NCI-H2227 (cell line): Measurements from ENCODE around the gene TP73.

Experiments used
- DNase-seq: peaks from one replicate; lab custom pipeline; 2025; ENCODE audit not compliant: unreplicated experiment; lab: John Stamatoyannopoulos, UW

TP73 gene

DNA sequence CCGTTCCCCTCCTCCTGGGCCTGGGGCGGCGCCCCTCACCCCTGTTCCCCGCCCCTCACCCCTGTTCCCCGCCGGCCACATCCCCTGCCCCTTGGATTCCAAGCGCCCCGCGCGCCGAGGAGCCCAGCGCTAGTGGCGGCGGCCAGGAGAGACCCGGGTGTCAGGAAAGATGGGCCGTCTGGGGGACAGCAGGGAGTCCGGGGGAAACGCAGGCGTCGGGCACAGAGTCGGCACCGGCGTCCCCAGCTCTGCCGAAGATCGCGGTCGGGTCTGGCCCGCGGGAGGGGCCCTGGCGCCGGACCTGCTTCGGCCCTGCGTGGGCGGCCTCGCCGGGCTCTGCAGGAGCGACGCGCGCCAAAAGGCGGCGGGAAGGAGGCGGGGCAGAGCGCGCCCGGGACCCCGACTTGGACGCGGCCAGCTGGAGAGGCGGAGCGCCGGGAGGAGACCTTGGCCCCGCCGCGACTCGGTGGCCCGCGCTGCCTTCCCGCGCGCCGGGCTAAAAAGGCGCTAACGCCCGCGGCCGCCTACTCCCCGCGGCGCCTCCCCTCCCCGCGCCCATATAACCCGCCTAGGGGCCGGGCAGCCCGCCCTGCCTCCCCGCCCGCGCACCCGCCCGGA is at the start of gene TP73:
TSS of gene TP73 (plus strand) at position 587 of the 618 bp plus-strand sequence. CDS start 29,850 bp downstream, outside the sequence.
- peak; percentile 50 for DNase-seq

DNA sequence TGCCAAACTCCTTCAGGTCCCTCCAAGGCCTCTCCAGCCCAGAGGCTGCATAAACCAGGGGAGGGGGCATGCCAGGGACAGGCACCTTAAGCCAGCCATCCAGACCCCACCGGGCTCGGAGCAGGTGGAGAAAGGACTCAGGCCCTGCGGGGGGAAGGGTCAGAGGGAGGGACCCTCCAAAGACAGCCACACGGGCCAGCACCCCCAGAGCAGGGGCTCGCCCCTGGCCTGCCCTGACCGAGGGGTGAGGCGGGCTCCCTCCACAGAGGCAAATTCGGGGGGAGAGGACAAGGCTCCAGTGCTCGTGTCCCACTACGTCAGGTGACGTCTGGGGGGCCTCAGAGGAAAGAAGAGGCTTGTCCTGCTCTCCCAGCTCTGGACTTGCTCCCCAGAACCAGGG is 49.2 kb upstream of the TP73 start:
- no peak for DNase-seq

DNA sequence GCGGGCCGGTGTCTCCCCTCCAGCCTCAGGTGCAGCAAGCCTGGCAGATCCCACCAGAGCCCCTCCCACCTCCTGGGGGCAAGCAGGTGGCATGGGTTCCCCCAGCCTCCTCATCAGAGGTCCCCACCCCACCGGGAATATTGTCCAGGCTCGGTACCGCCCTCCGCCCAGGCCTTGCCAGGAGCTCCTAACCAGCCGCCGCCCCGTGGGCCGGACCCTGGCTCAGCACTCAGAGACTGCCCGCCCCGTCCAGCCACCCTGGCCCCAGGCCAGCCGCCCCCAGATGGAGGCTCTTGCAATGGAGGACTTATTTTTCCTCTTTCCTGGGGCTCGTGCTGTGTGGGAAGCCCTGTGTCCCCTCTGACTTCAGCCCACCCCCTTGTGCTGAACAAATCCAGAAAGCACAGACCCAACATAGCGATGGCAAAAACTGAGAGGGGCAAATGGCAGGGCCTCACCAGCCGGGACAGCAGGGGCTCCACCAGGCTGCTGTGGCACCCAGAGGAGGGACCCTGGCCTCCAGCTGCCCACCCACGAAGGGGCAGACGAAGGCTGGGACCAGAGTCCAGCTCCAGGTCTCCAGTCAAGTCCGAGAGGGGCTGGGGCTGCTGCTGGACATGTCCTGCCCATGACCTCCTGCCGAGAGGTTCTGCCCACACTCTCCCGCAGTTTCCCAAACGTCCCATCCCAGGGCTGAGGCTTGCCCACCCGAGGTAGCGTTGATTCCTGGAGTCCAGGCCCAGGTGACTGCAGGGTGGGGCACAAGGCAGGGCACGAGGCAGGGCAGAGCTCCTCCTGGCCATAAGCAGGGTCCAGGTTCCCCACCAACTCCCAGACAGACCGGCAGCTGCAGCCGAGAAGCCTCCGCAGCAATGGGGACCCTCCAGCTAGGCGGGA is 48.5 kb upstream of the TP73 start:
- DNase-seq = no peak

DNA sequence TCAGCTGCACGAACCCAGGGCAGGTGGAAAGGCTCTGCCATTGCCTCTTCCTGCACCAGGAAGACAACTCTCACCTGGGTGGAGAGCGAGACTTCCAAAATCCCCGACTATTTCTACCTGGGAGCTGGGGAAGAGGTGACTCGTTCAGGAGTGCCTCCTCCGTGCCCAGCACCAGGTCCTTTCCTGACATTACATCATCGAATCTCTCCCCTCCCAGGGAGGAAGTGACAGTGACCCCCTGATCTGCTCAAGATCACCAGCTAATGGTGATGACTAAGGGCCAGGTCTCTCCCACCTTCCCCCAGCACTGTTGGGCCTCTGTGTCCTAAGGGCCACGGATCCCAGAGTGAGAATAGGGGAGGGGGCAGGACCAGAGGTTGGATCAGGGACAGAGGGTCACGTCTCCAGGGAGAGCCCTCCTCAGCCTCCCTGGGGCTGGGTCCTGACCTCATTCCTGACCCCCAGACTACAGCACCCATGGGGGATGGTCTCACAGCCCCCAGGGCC is 47.8 kb upstream of the TP73 start:
- no peak for DNase-seq

DNA sequence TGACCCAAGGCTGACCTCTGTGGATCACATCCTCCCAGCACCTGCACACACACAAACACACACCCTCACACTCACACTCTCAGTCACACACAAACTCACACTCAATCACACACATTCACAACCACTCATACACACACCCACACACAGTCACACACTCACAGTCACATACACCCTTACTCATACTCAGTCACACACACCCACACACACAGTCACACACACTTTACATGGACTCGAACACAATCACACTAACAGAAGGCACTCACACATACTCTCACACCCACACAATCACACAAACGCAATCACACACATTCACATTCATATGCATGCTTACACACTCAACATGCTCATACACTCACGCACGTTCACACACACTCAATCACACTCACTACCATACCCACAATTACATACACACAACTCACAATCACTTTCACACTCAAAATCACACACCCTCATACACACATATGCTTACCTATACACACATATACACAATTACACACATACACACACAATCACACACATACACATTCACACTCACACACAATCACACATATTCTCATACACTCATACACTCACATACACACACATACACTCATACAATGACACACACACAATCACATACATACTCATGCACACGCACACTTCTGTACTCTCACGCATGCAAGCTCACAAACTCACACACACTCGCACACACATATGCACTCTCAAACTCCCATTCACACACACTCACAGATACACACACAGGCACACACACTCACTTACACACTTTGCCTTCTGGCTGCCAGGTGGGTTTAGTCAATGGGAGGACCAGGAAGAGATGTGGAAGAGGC is 47.1 kb upstream of the TP73 start:
- DNase-seq = no peak

DNA sequence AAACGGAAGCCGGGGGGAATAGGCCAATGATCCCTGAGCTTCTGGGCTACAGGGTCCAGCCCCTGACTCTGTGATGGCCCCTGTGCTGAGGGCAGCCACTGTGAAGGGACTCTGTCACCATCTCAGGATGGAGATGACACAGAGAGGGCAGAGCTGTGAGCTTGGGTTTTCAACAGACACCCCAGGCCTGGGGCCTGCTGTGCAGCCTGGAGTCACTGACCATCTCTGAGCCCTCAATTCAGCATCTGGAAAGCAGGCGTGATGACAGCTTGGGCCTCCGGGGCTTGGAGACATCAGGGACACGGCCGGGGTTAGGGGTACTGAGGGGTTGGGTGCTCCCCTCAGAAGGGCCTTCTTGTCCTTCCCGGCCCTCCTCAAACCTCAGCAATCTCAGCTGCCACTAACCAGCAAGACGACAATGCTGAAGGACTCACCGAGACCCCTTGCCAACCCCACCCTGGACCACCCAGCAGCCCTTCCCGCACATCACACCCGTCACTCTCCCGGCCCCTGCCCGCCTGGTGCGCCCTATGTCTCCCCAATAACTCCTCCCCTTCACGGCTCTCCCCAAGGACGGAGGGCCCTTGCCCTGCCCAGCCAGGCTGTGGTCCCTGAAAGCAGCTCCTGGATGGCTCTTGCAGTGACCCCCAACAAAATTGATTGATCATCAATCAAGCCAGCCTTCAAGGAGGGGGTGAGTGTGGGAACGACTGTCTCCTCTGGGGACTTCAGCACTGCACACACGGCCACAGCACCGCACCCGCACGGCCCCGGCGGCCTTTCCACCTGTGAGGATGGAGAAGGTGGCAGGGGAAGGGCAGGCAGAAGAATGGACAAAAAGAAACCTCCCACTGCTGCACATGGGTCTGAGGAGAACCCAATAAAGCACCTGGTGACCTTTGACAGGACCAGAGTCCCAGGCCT is 45.3 kb upstream of the TP73 start:
- DNase-seq = no peak

DNA sequence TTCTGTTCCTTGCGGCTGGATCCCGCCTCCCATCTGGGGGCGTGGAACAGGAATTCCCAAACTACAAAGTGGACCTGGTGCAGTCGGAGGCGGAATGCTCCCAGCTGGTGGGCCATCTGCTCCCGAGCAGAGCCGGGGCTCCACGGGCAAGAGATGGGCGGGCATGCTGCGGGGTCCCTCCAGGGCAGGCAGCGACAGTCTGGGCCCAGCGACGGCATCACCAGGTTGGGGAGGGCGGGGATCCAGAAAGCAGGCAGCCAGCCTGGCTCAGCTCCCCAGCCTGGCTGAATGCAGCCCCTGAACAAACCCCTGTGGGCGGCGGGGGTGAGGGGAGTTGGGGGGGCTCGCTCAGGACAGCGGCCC is 44.6 kb upstream of the TP73 start:
- no peak for DNase-seq

DNA sequence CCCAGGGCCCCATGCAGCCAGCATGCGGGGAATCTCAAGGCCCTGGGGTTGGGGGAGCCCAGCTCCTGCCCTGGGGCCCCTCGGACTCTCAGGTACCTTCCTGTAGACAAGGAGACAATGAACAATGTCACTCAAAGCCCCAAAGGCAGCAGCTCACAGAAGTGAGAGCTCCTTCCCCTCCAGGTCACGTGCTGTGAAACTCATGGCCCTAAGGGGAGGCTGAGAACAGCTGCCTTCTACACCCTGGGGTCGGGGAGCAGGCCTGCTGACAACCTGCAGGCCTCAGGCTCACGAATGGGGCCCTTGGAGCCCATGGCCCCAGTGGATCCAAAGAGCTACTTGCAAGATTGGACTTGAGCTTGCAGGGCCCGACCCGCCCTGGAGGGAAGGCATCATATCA is 44.2 kb upstream of the TP73 start:
- DNase-seq = no peak

DNA sequence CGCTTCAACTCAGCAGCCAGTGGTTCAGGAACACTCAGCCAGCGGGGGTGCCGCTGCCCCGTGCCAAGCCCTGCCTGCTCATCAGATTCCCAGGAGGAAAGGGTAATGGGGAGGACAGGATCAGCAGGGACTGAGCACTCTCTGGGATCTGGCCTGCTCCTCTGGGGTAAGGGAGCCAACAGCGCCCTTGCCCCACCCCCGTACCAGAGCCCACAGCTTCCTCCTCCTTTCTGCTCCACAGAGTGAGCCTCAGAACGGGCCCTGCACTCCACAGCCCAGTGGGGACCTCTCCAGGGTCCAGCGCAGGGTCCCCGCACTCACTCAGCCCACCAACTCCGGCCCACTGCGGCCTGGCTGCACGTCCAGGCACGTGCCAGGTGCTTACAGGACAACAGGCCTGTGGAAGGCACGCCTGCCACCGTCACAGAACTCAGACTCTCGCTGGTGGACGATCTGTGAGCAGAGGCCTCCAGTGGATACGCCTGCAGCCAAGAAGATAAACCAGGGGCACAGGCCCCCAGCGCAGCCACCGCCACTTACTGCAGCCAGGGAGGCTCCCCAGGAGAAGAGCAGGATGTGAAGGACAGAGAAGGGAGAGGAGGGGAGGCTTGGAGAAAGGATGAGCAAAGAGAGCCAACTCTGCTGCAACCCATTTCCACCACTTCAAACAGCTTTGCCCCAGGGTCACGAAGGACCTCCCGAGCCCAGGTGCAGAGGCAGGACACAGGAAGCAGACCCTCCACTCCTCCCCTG is 43.1 kb upstream of the TP73 start:
- DNase-seq = no peak

DNA sequence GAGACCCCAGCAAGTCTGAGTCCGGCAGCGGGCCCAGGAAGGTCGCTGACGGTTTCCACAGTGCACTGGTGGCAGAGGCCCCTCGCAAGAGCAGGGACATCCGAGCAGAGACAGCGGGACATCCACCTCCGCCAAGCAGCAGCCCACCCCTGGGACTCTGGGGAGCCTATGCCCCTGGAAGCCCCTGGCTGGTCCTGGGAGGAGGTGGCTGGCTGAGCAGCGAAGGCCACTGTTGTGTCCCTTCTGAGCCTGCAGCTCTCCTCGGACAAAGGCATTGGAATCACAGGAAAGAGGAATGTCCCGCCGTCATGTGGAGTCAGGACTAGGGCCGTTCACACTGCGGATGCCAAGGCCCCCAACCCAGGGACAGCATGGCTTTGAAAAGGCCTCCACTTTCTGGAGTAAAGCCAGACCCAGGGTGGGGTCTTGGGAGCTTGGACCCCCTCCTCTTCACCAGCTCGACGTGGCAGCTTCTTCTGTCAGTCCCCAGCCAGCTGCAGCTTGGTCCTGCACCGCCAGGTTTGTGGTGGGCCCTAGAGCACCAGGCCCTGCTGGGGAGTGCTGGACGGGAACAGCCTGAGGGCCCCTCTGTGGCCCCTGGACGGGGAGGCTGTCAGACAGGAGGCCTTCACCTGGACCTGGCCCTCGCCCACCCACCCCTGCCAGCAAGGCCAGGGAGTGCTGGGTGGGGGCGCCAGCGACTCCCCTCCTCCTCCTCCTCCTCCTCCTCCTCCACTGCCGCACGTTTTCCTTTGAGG is 42.4 kb upstream of the TP73 start:
- DNase-seq = no peak

DNA sequence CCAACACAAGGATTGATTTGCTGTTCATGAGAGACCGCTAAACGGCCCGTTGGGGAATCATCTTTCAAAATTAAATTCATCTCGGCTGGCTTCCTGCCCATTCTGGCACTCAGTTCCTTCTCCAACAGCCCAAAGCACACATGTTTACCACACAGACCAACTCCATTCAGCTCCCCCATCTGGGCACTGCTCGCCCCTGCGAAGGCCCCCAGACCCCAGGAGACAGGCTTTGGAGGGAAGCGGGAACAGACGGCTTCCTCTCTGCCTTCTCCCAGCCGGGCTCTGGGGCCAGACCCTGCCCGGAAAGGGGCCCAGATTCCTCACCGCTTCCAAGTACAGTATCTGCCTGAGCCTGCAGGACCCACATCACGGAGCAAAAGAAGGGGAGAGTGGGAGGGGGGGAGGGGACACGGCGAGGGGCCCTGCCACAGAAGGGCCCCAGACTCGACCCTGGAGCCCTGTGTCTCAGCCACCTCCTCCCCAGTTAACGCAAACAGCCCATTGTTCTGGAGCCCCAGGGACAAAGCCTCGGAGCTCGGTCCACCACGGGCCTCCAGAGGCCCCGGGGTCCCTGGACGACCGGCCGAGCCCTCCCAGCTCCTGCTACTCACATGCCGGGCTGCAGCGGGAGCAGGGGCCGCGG is 41.7 kb upstream of the TP73 start:
- peak; percentile 24 for DNase-seq

DNA sequence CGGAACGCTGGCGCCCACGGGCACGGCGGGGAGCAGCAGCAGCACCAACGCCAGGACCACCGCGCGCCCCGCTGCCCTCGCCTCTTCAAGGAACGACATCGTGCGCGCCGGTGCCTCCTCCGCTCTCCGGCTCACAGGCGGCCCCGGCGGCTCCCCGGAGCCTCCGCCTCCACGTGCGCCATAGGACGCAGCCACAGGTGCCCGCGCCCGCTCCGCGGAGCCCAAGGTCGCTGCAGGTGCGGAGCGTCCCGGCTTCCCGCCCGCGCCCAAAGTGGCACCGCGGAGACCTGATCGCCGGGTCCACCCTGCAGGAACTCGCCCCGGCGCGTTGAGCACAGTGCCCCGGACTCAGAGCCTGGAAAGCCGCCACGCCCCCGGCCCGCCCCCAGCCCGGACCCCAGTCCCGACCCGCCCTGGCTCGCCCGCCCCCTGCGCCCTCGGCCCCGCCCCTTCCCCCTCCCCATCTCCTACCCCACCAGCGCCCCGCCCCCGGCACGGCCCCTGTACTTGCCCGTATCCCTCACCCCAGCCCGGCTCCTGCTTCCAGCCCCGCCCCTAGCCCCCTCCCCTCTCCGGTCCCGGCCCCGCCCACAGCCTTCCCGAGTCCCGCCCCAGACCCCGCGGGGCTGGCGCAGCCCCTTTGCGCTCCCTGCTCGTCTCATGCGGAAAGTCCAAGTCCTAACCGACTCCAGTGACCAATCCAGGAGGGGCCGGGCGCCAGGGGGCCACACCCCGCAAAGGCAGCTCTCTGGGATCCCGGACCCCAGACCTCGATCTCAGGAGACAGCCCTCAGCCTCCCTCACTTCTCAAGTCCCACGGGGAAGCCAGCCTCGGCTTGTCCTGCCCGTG is 40.9 kb upstream of the TP73 start, which contains the start of gene MEGF6:
TSS of gene MEGF6 (minus strand) at position 339 of the 850 bp plus-strand sequence. CDS start at position 99, 240 bp downstream.
- peak; percentile 89 for DNase-seq

DNA sequence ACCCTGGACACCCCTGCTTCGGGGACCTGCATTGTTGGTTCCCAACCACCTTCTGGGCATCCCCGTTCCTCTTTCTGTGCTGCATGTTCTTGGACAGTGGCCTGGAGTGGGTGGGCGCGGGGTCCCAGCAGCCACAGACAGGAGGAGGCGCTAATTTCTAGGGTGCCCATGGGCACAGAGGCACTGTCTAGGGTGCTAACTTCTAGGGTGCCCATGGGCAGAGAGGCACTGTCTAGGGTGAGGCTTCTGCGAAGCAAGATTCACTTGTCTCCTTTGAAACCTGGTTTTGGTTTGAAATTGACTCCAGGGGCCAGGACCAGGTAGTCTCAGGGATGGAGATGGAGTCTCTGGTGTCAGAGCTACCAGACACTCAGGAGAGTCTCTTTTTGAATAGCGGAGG is 40.2 kb upstream of the TP73 start:
- DNase-seq = no peak

DNA sequence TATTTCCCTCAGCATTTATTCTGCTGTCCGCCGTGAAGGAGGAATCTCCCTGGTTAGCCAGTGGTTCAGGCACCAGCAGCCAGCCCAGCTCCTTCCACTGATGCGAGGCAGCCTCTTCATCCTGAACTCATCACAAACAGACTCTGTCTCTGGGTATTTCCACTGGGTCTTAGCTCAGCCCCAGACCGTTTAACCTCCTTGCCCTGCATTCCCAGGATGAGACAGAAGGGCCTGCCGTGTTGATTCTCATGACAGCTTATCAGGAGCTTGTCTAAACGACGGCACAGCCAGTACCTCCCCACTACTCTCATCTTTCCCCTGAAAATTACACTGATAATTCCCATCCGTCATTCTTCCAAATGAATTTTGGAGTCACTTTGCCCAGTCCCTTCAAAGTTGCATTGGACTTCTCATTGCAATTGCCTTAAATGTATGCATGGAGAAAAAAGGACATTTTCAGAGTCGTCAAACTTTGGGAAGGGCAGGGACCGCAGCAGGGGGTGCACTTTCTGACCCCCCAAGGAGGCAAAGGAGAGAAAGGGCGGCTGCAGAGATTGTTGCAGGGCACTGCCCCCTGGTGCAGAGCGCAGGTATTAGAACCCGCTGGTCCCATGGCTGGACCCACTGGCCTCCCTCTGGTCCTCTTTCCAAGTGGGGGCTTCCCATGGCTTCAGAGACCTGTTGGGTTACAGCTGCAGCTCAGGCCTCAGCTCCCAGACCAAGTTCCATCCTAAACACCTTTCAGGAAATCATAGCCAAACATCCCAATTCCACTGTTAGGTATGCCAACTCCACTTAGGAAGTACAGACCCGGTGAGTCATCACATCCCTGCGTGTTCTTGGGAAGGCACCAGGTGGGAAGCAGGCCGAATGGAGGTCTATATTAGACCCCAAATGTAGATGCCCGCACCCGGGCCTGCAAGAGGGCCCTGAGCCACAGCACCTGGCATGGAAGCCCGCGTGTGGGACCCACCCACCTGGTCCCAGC is 37.3 kb upstream of the TP73 start:
- DNase-seq = peak; percentile 17

DNA sequence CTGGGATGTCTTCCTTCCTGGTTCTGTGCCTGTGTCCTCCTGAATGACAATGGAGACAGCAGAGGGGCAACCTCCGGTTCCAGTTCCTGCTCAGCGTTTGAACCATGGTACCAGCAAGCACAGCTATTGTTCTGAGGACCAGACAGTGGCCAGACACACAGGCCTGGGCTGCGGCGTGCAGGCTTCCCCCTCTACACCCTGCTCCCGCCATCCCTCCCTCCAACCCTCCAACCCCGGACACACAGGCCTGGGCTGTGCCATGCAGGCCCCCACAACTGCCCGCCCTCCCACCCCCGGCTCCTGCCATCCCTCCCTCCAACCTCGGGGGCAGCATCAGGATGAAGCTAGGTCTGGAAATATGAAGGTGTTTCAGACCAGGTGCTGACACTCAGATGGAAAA is 35.5 kb upstream of the TP73 start:
- DNase-seq = no peak

DNA sequence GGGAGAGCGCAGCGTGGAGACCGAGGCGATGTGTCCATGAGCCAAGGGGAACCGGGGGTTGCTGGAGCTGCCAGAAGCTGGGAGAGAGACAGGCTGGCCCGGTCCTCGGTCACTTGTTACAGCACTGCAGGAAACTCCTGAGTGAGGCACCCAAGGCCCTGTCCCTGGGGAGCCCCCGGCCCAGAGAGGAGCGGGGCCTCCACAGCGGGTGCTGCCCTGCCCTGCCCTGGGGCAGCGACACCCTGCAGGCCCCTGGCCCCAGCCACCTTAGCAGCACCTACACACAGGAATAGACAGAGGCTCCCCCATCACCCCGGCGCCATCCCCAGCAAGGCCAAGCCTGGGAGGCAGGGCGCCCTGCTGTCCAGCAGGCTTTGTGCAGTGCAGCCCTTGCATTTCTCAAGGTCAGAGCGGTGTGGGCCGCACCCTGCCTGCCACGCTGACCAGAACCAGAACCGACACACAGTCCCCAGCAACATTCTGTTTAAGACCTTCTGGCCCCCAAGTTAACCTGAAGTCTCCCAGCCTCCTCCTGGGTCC is 34.4 kb upstream of the TP73 start:
- no peak for DNase-seq
